GM18499 (cell line): ENCODE results near the gene SEC63.

Source experiments
- ATAC-seq: cut with Tn5 transposase; IDR thresholded peaks from one replicate; pipeline ENCODE4 v1.9.1; 2021; ENCODE audit warnings: moderate number of reproducible peaks; ENCODE audit not compliant: insufficient read depth, unreplicated experiment

Gene SEC63

DNA sequence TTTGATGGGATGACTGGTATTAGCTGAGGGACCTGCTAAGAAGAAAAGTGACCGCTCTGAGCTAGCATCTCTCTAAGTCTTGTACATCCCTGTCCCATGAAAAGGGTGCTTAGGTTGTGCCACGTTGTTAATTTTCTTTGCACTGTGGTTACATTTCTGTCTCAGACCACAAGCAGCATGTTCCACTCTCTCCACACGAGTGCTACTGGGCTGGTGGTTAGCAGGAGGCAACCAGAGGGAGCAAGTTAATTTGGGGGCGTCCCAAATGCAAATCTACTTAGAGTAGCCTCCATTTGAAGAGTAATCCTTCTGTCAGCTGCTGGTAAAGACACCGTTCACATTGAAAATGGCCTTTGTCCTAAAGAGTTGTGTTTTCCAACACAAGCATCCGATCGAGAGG lies 130.5 kb downstream of the SEC63 start:
- ATAC-seq, result no peak

DNA sequence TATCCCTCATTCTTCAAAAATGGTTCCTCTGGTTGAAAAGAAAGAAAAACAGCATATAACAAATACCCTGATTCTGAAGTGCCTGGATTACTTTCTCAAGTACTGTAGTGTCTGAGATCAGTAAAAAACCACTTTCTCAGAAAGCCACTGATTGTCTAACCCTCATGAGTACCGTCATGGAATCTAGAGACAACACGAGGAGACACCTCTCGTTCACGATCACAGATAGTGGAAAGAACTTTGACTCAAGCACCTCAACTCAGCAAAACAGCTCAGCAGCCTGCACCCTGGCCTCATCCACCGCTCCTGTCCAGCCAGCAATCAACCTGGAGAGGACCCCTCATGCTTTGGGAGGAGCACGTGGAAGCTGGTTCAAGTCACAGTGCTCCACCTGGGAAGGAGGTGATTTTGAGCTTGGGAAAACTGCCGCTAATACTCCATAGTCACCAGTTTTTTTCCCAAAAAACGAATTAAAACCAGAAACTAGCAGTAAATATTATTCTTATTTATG lies 134.9 kb downstream of the SEC63 start:
- ATAC-seq, result no peak

DNA sequence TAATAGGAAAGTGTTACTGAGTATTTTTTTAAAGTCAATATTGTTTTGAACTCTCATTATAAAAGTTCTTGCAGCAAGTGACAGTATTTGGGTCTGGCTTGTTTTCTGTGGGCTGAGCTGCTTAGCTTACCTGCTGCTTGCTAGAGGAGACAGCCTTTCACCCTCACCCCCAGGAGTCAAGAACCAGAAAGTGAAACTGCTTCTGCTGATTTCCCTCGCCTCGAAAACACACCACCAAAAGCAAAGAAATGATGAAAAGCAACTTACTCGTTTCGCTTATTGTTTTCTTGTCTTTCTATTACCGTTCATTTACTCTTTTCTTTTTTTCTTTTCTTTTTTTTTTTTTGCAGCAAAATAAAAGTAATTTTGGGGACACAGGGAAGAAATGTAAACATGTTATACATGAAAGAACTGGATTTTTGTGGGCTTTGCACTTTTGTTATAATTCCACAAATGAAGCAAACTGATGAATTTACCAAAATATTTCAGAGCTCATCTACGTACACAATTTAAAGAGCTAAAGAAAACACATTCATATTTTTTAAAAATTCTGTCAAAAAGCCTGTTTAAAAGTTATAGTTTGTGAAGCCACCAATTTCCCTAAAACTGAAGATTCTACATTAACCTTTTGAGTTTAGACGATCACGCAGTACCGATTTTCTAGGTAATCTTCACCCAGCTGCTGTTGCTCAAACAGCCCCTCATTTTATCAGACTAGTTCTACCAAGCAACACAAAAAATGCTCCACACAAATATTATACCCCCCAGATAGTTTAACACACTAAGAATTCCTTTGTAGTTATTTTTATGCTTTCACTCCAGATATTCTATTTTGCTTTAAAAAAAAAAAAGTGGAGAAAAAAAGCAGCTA lies 135.6 kb downstream of the SEC63 start:
- peak; percentile 53 for ATAC-seq

DNA sequence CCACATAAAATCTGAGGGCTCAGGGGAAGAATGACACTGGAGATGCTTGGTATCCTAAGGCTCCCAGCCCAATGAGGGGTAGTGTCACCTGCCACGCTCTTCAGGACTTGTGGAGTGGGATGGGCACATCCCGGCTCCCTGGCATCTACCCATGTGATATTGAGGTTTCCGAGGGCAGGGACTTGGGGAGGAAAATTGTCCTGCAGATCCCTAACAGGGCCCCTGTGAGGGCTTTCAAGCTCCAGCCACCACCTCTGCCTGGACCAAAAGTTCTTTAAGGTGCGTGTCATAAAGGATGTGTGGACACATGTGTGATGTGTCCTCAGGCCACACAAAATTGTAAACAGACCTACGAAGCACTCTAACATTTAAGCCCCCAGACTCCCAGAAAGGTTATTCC lies 136.4 kb downstream of the SEC63 start:
- no peak for ATAC-seq

DNA sequence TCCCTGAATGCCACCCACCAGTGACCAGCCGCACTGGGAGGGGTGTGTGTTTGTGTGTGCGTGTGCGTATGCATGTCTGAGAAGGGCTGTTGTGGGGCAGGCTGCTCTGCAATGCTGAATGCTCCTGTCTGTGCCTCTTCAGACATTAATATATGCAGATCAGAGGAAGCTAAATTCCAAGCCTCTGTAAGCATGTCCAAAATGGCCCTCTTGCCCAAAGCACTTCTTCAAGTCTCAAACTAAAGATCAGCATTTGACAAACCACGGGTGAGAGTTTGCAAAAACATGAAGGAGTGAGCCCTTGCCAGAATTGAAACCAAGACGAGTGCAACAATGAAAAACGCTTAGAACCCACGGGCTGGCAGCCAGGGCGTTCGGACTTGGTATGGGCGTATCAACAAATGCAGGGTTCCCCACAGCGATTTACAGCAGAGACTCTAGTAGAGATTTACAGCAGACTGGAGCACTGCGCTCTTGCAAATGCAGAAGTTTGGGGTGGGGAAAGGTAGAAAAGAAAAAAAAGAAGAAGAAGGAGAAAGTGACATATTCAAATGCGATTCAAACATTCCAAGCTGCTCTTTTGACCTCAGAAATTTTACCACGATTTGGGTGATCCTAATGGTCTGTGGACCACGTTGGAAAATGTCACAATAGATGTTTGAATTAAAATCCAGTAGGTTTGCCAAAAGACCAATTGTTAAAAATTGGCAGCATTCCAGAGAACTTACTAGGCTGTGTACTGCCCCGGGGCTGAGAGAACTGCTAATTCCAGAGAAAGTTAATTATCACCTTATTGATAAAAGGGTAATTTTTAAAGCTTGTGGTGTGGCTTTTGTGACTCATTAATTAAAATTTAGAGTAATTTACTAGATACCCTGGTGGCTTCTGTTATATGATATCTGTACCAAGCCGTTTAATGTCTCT lies 137.4 kb downstream of the SEC63 start:
- ATAC-seq, result no peak

DNA sequence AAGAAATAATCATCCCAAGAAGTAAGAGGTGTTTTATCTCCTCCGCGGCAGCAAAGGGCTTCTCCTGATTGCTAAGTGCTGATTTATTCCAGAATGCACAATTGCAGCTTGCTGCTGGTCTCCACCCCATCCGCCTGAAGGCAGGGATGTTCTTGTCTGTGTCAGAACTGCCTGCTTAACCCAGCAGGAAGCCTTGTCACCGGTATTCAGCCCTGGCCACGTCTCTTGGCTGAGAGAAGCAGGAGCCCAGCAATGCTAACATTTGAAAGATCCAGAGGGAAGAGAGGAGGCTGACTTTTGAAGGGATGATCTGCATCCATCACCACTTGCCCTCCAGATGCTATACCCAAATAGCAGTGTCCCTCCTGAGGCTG lies 138.1 kb downstream of the SEC63 start:
- ATAC-seq, result no peak

DNA sequence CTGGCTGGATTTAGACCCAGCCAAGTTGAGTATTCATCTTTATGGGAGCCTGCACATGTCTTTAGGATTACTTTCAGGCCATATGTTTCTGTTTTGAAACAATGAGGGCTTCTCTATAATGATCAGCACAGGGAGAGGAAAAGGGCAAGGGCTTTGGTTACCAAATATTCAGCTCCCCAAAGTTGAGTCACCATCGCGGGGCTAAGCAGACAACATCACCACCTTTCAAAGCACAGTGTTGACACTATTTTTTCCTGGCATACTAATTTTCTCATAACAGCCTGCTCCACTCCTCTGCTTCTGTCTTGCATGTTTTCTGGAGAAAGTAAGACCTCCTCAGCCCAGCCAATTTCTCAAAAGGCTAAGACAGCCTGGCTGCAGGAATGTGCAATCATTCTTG lies 138.8 kb downstream of the SEC63 start:
- ATAC-seq, result no peak

DNA sequence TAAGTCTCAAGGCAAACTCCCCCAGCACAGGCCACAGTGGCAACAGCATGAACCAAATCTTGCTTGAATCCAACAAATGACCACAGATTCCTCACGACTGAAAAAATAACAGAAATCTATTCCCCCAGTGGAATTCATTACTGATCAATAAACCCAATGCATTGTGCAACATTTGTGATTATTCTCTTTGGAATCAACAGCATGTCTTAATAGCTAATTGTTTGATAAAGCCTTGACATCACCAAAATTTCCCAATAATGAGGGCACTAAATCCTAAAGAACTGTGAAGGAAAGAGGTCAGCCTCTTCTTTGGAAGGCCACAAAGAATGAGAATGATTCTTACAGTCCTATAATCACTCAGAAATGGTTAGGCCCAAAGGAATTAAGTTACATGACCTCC lies 139.7 kb downstream of the SEC63 start:
- no peak for ATAC-seq

DNA sequence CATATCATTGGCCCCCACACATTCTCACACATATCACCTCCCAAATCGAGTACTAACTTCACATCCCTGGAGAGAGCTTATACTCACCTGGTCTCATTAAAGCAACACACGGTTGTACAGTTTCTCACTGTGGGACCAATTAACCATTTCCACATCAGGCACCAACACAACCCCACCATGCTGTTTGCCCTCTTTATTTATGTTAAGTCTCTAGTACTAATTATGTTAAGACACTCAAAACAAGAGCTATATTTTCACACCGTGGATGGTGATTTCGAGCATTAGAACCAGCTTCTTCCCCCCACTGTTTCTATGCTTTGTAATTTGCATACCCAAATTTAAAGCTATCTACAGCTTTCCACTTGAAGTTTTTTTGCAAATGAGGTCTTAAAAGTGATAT lies 140.2 kb downstream of the SEC63 start:
- ATAC-seq, result no peak
